Smooth muscle cell (in vitro differentiated cells): ENCODE results near the gene UGT1A1. TPM values are rescaled to one million over a fixed set of nuclear protein-coding genes. Genes with fewer than 3 reads are reported as not detected.

Experiments used
- DNase-seq: peaks from one replicate; lab custom pipeline; 2025; ENCODE audit not compliant: unreplicated experiment; lab: John Stamatoyannopoulos, UW
- H2AFZ ChIP-seq: fragments of 200-600 bp; sonication (generic); 2 replicates; pipeline ENCODE4 v1.6.0; 2016; ENCODE audit warnings: antibody characterized with exemption, low read depth, mild to moderate bottlenecking
- H3F3A ChIP-seq: fragments of 200-600 bp; sonication (generic); 2 replicates; pipeline ENCODE4 v1.6.0; 2017; ENCODE audit warnings: antibody characterized with exemption, low read depth
- H3K27ac ChIP-seq: fragments of 200-600 bp; sonication (generic); 2 replicates; pipeline ENCODE4 v1.5.1; 2016; ENCODE audit warnings: low read depth, mild to moderate bottlenecking
- H3K27me3 ChIP-seq: fragments of 200-600 bp; sonication (generic); 2 replicates; pipeline ENCODE4 v1.6.1; 2016; ENCODE audit warnings: low read depth, mild to moderate bottlenecking
- H3K36me3 ChIP-seq: fragments of 200-600 bp; sonication (generic); 2 replicates; pipeline ENCODE4 v1.5.1; 2016; ENCODE audit warnings: low read depth
- H3K4me1 ChIP-seq: fragments of 200-600 bp; sonication (generic); 2 replicates; pipeline ENCODE4 v1.5.1; 2016; ENCODE audit warnings: low read depth
- H3K4me2 ChIP-seq: fragments of 200-600 bp; sonication (generic); 2 replicates; pipeline ENCODE4 v1.6.0; 2016; ENCODE audit warnings: mild to moderate bottlenecking
- H3K4me3 ChIP-seq: fragments of 200-600 bp; sonication (generic); 2 replicates; pipeline ENCODE4 v1.5.1; 2016; ENCODE audit warnings: mild to moderate bottlenecking
- H3K79me2 ChIP-seq: fragments of 200-600 bp; sonication (generic); 2 replicates; pipeline ENCODE4 v1.6.0; 2016; ENCODE audit warnings: low read depth, mild to moderate bottlenecking
- H3K9ac ChIP-seq: fragments of 200-600 bp; sonication (generic); 2 replicates; pipeline ENCODE4 v1.6.0; 2016; ENCODE audit warnings: low read depth
- H3K9me3 ChIP-seq: fragments of 200-600 bp; sonication (generic); replicated peaks from 2 replicates; pipeline ENCODE4 v1.5.1; 2016; ENCODE audit warnings: low read depth
- H4K20me1 ChIP-seq: fragments of 200-600 bp; sonication (generic); 2 replicates; pipeline ENCODE4 v1.6.0; 2016; ENCODE audit warnings: low read depth
- CTCF ChIP-seq: fragments of 200-600 bp; sonication (generic); IDR thresholded peaks from 2 replicates; pipeline ENCODE4 v1.5.1; 2017; ENCODE audit warnings: borderline replicate concordance, mild to moderate bottlenecking, antibody characterized with exemption; ENCODE audit not compliant: insufficient read depth, poor library complexity, severe bottlenecking
- WGBS: methylation state at CpG from one replicate; pipeline ENCODE4 v1.1.7; 2016; ENCODE audit warnings: low lambda C conversion rate; 5-methylcytosine and 5-hydroxymethylcytosine counted together
- polyA plus RNA-seq: library from polyadenylated mRNA; unstranded; fragments of >200 nt; fragmentation: Nextera tagmentation; extraction: Ambion mirVana; gene quantifications from 2 replicates; pipeline ENCODE4 v1.2.1, GENCODE V29; 2016
- total RNA-seq: library from RNA; depleted of rRNA; stranded (reverse); fragments of >200 nt; gene quantifications from 2 replicates; pipeline ENCODE4 v1.2.3, GENCODE V29; 2014

UGT1A1 gene
- total and polyA plus RNA-seq, 2 experiments from 2014 or later: not detected

- 83% methylated on average over 4 of the region's 4 CpGs for WGBS
These were observed 19.7 kb downstream of the UGT1A1 start for GRCh38 chr2:233779722-233780121.

GRCh38 chr2:233780771-233781170 lies 20.7 kb downstream of the UGT1A1 start:
- Histone ChIP-seq H3K4me1 (no peaks in the 10 kb centered on the region), H3K27ac (no peak overlapping the region), H4K20me1 (no peaks in the 10 kb centered on the region), H3K36me3 (no peaks in the 10 kb centered on the region), H3K27me3 (peaks cover 3% of the 10 kb centered on the region), H2AFZ (no peak overlapping the region), H3K4me3 (no peak overlapping the region), H3K79me2 (no peaks in the 10 kb centered on the region), H3K4me2 (no peak overlapping the region), H3K9me3 (no peaks in the 10 kb centered on the region), H3K9ac (no peak overlapping the region), H3F3A (no peaks in the 10 kb centered on the region)
- no peak for TF ChIP-seq CTCF
- 75% methylated on average over 4 of the region's 4 CpGs for WGBS
- DNase-seq: no peak

More at GRCh38 chr2:233779722-233780121, 19.7 kb downstream of the UGT1A1 start:
- Histone ChIP-seq H3K9ac (no peak overlapping the region), H3K4me3 (no peak overlapping the region), H4K20me1 (no peaks in the 10 kb centered on the region), H3K79me2 (no peaks in the 10 kb centered on the region), H3K27me3 (peaks cover 3% of the 10 kb centered on the region), H3F3A (no peaks in the 10 kb centered on the region), H3K4me1 (no peaks in the 10 kb centered on the region), H3K4me2 (no peak overlapping the region), H3K9me3 (no peaks in the 10 kb centered on the region), H3K27ac (no peak overlapping the region), H3K36me3 (no peaks in the 10 kb centered on the region), H2AFZ (no peak overlapping the region)
- TF ChIP-seq CTCF: no peak
- no peak for DNase-seq

GRCh38 chr2:233789554-233789953 lies 29.5 kb downstream of the UGT1A1 start:
- H3K79me2 ChIP-seq: no peaks in the 10 kb centered on the region
- H3K4me1 ChIP-seq: no peaks in the 10 kb centered on the region
- no peak for DNase-seq
- H2AFZ ChIP-seq: no peak overlapping the region
- no peaks in the 10 kb centered on the region for H3K9me3 ChIP-seq
- TF ChIP-seq CTCF: no peak
- H4K20me1 ChIP-seq: no peaks in the 10 kb centered on the region
- 89% methylated on average over 7 of the region's 7 CpGs for WGBS
- H3K27ac ChIP-seq: no peak overlapping the region
- H3K4me3 ChIP-seq: no peak overlapping the region
- no peak overlapping the region for H3K4me2 ChIP-seq
- no peak overlapping the region for H3K9ac ChIP-seq
- no peaks in the 10 kb centered on the region for H3K27me3 ChIP-seq
- no peaks in the 10 kb centered on the region for H3K36me3 ChIP-seq
- no peaks in the 10 kb centered on the region for H3F3A ChIP-seq

- Histone ChIP-seq H3K36me3 (no peaks in the 10 kb centered on the region), H3K9me3 (no peaks in the 10 kb centered on the region), H3F3A (no peaks in the 10 kb centered on the region), H3K9ac (no peak overlapping the region), H4K20me1 (no peaks in the 10 kb centered on the region), H3K79me2 (no peaks in the 10 kb centered on the region), H3K4me2 (no peak overlapping the region), H2AFZ (no peak overlapping the region), H3K4me3 (no peak overlapping the region), H3K27ac (no peak overlapping the region), H3K27me3 (no peaks in the 10 kb centered on the region), H3K4me1 (no peaks in the 10 kb centered on the region)
- WGBS: 92% methylated on average over 18 of the region's 18 CpGs
- DNase-seq: no peak
- no peak for TF ChIP-seq CTCF
These were observed 31.2 kb downstream of the UGT1A1 start for GRCh38 chr2:233791151-233791882.
